ENCODE results near the gene PACRG.

Gene PACRG

DNA sequence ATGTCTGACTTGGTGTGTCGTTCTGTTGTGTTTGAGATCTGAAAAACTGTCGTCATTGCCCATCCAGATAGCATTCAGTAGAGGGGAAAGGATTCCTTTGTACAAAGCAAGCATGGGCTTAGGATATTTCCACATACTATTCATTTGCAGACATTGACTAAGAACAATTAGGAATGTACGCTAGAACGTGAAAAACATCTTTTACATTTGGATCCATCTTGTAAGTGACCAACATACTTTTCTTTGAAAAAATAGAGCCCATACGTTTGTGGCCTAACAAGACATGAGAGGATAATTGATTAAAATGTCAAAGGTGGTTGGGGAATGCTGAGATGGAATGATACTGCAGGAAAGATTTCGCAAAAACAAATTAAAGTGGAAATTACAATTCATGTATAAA is 461.0 kb downstream of the PACRG start:
- FAIRE-seq, result no peak
- DNase-seq (ENCODE audit: insufficient read length, low spot score), result no peak

- DNase-seq (ENCODE audit: insufficient read length, low spot score), result no peak
- FAIRE-seq, result no peak
Observed at GRCh38 chr6:163189609-163190008, 461.8 kb downstream of the PACRG start.

GRCh38 chr6:163190786-163191185 is 463.0 kb downstream of the PACRG start:
- no peak for DNase-seq (ENCODE audit: insufficient read length, low spot score)
- no peak for FAIRE-seq

GRCh38 chr6:163191704-163192537 is 464.1 kb downstream of the PACRG start:
- FAIRE-seq (no peak), DNase-seq (ENCODE audit: insufficient read length, low spot score) (no peak)

DNA sequence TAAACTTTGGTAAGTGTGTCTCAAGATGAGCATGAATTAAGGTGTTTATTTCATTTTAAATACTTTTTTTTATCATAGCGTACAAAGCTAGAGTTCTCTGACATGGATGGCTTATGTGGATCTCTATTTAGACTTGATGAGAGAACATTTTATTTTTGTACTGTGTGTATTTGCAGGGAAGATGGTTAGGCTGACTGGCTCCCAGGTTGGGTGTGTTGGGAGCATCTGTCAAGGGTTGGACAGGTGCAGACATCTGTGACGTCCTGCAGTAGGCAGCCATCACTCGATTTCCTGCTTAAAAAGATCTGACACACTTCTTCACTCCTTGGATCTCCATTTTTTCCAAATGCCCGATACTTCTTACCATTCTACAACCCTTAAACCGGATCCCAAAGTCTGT is 464.8 kb downstream of the PACRG start:
- DNase-seq (ENCODE audit: insufficient read length, low spot score) (no peak), FAIRE-seq (no peak)

DNA sequence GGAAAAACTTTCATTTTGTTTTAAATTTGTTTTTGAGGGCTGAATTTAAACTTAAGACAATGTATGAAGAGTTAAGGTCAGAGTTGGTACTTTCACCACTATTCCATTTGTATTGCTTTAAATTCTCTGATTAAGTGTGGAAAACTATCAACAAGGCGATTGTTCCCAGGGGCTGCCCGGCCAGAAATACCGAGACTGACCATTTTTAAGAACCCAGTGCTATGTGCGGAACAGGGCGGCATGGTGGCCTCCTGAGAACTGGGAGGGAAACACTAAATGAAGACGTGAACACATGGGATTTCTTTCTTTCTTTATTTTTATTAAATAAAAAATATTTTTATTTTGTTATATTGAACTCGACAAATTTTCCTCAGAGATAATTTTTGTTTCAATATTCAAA is 465.6 kb downstream of the PACRG start:
- FAIRE-seq (no peak), DNase-seq (ENCODE audit: insufficient read length, low spot score) (no peak)

DNA sequence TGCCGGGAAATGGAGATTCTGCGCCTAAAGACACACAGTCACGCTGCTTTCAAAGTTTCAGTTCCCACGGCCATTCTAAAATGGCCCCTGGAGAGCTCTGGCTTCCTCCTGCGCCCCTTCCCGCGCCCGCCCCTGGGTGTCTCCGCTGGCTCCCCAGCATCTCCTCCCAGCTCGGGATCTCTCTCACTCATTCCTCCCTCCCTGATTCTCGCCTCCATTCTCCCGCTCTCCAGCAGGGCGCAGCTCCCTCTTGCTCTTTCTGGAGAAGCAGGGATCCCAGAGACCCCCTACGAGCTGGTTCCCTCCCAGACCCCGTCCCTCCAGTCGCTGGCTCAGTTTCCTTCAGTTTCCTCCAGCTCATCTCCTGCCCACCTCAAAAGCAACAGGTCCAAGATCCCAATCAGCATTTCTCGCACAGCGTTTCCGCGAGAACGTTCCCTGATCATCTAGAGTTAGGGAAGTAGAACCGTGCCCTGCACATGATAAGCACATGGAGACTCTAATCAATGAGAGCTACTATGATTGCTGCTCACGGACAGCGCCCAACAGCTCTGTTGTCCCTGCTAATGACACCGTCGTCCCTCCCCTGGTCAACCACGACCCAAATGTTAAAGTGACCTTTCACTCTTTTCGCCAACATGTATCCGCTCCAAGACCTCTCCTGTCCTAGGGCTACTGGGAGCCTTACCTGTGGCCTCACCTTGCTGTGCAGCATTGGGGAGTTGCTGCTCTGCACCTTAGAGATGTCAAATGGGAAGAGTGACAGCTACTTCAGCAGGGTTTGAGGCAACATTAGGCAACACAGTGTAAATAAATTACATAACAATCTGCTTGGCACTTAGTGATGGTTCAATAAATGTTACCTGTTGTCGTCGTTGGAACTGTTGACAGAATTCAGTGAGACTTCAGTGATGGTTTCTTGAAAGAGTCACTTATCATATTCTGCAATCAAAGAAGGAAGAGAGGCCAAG is 468.2 kb downstream of the PACRG start:
- DNase-seq (ENCODE audit: insufficient read length, low spot score), result no peak
- no peak for FAIRE-seq

DNA sequence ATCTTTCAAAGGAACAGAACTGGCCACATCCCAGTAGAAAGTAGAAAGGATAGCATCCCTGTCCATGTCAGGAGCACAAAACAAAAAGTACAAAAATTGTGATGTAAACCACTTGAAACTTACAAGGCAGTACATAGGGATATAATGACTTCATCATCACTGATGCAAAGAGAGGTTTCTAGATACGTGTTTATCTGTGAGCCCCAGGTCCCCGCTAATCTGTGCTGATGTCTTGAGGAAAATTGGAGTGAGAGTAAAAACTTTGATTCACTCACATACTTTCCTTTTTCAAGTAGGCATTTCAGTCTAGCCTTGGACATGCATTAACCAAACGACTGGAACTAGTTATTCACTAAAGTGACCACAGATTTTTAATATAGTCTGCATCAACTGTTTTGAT is 470.1 kb downstream of the PACRG start:
- no peak for FAIRE-seq
- no peak for DNase-seq (ENCODE audit: insufficient read length, low spot score)

GRCh38 chr6:163198396-163198795 is 470.6 kb downstream of the PACRG start:
- FAIRE-seq (no peak), DNase-seq (ENCODE audit: insufficient read length, low spot score) (no peak)

GRCh38 chr6:163199371-163199770 is 471.6 kb downstream of the PACRG start:
- FAIRE-seq (no peak), DNase-seq (ENCODE audit: insufficient read length, low spot score) (no peak)

DNA sequence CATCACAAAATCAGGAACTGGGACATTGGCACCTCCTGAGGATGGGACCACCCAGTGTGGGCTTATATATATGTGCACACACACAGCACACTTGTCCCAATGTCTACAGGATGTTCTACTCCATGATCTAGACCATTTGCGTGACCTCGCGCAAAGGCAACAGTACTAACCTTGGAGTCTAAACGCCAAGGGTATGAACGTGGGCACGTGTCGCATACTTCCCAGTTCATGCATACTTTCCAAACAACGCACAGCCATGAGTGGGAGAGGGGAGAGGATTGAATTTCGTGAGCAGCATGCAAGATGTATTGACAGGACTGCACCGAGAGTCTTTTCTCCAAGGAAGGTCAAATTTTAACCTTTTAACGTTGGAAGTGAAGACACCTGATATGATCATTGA is 472.5 kb downstream of the PACRG start:
- FAIRE-seq (no peak), DNase-seq (ENCODE audit: insufficient read length, low spot score) (no peak)

GRCh38 chr6:163200694-163201093 is 472.9 kb downstream of the PACRG start:
- DNase-seq (ENCODE audit: insufficient read length, low spot score) (no peak), FAIRE-seq (no peak)

- no peak for DNase-seq (ENCODE audit: insufficient read length, low spot score)
- no peak for FAIRE-seq
Observed at GRCh38 chr6:163201855-163202254, 474.1 kb downstream of the PACRG start.

DNA sequence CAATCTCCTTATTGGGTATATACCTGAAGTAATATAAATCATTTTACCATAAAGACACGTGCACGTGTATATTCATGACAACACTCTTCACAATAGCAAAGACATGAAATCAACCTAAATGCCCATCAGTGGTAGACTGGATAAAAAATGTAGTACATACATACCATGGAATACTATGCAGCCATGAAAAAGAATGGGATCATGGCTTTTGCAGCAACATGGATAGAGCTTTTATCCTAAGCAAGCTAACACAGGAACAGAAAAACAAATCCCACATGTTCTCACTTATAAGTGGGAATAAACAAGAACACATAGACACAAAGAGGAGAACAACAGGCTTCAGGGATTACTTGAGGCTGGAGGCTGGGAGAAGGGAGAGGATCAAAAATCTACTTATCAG is 478.4 kb downstream of the PACRG start:
- FAIRE-seq, result no peak
- DNase-seq (ENCODE audit: insufficient read length, low spot score), result no peak

- DNase-seq (ENCODE audit: insufficient read length, low spot score) (no peak), FAIRE-seq (no peak)
Observed at GRCh38 chr6:163207431-163208383, 479.9 kb downstream of the PACRG start.

DNA sequence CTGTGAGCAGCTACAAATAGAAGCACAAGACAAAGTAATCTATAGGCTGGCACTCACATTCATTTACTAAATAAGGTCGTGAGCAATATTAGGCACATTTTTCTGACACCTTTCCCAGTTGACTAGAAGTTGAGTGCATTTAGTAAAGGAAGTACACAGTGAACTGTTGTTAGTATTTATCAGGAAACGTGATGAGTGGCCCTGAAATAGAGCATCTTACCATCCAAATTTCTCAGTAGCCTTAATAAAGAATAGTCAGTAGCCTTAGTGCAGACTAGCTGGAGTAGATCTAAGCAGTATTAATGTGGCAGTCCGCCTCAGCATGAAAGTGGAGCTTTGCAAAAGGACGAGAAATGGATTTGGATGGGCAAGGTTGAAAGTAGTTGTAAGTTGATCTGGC is 481.2 kb downstream of the PACRG start:
- DNase-seq (ENCODE audit: insufficient read length, low spot score) (no peak), FAIRE-seq (no peak)

DNA sequence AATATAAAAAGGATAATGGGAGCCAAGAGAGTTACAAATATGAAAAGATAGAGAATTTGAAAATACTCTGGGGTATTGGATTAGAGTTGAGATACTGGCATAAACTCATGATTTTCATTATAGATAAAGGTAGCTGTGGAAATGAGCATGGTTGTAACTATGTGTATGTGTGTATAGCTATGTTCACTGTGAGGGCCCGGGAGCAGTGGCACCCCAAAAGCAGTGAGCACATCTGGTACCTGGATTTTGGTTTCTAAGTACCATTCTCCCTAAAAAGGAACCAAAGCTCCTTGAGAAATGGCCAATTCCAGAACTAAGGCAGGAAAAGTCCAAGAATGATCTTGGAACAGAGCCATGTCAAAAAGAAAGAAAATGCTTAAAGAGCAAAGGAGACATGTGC is 484.3 kb downstream of the PACRG start:
- FAIRE-seq (no peak), DNase-seq (ENCODE audit: insufficient read length, low spot score) (no peak)

DNA sequence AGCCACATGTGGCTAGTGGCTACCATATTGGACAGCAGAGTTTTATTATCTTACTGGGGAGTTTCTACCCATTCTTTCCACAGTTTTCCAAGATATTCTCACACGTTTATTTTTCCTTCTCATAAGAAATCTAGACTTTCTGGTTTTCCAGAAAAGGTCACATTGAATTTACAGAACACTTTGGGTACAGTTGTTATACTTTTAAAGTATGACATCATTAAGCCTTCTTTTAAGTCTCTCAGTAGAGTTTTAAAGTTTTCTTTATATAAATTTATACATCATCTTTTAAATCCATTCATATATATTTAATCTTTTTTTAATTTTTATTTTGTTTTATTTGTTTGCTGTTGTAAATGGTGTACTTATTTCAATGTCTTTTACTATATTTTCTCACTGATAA is 486.5 kb downstream of the PACRG start:
- FAIRE-seq (no peak), DNase-seq (ENCODE audit: insufficient read length, low spot score) (no peak)

- DNase-seq (ENCODE audit: insufficient read length, low spot score) (no peak), FAIRE-seq (no peak)
Observed at GRCh38 chr6:163218361-163218894, 490.7 kb downstream of the PACRG start.

GRCh38 chr6:163226181-163226835 is 498.5 kb downstream of the PACRG start:
- no peak for DNase-seq (ENCODE audit: insufficient read length, low spot score)
- FAIRE-seq, result no peak

Data from HTR-8/SVneo (cell line).